Ovary (tissue), 3 donors: ENCODE measurements around the gene DISC1.

Experiments
- CTCF ChIP-seq, 3 donors: fragments of 450-650 bp in 2 of 3; fragments of 200-600 bp in 1 of 3; IDR thresholded peaks; one replicate each; pipeline versions ENCODE4 v1.5.1 to v1.8.0; 2016 to 2022; ENCODE audit warnings: antibody characterized with exemption in 3 of 3, mild to moderate bottlenecking in 1 of 3
- POLR2A ChIP-seq: fragments of 450-650 bp; IDR thresholded peaks from one replicate; pipeline ENCODE4 v1.6.1; 2017; ENCODE audit warnings: antibody characterized with exemption, mild to moderate bottlenecking, moderate library complexity
- donor health status: DM: no; HTN: no; CAD: no.

DNA sequence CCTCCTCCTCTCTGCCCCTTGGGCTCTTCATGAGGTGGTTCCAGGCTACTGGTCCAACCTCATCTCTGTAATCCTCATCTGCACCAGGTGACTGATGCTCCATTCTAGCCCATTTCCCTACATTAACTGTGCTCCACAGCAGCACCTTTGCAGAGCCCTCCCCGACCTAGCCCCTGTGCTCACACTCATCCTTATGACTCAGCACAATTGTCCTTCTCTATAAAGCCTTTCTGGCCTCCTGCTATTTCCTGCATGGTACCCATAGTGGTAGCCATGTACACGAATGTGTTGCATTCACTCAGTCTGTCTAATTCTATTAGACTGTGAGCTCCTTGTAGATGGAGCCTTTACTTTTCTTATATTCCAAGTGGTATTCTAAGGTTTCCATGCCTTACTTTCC lies 339.0 kb downstream of the DISC1 start:
- TF ChIP-seq CTCF (IDR thresholded peaks at IDR 0.05) (no peak), POLR2A (no peak)
